BJ (cell line): Measurements from ENCODE around the gene IGDCC3. TPM values are rescaled to one million over a fixed set of nuclear protein-coding genes. Genes with fewer than 3 reads are reported as not detected.

Experiments
- CTCF ChIA-PET: fragments of 350-600 bp; formaldehyde crosslinking; extraction: SDS; loops from one replicate; lab custom pipeline; 2021; ENCODE audit warnings: antibody characterized with exemption, inconsistent platforms; lab: Yijun Ruan, JAX
- POLR2A ChIA-PET: fragments of 300-600 bp; sonication (Branson Sonifier 250); formaldehyde crosslinking; extraction: SDS; loops from one replicate; lab custom pipeline; 2021; ENCODE audit warnings: antibody characterized with exemption; lab: Charles Lee
- DNase-seq: peaks from one replicate; pipeline ENCODE4 v3.0.0-alpha.2; 2011; ENCODE audit warnings: low read depth
- H3K27me3 ChIP-seq: 2 replicates; pipeline ENCODE4 v1.6.0; 2011; ENCODE audit warnings: low read length; ENCODE audit not compliant: control insufficient read depth, insufficient read depth
- H3K36me3 ChIP-seq: 2 replicates; pipeline ENCODE4 v1.5.1; 2011; ENCODE audit warnings: low read length; ENCODE audit not compliant: control insufficient read depth, insufficient read depth
- H3K4me3 ChIP-seq: 2 replicates; pipeline ENCODE4 v1.5.1; 2011; ENCODE audit warnings: low read depth, mild to moderate bottlenecking, control low read depth, low read length
- polyA plus RNA-seq: library from polyadenylated mRNA; depleted of rRNA; stranded (reverse); fragments of >200 nt; gene quantifications from 2 replicates; pipeline ENCODE4 v1.2.3, GENCODE V29; 2011
- TF ChIP-seq, protein P1 (sequence below): IDR thresholded peaks from 2 replicates; pipeline ENCODE4 v1.5.1; 2011; ENCODE audit warnings: low read depth, mild to moderate bottlenecking, control low read depth, inconsistent platforms, low read length, moderate library complexity; ENCODE audit not compliant: insufficient read depth

Gene IGDCC3
- polyA plus RNA-seq, 1 experiment: not detected

DNA sequence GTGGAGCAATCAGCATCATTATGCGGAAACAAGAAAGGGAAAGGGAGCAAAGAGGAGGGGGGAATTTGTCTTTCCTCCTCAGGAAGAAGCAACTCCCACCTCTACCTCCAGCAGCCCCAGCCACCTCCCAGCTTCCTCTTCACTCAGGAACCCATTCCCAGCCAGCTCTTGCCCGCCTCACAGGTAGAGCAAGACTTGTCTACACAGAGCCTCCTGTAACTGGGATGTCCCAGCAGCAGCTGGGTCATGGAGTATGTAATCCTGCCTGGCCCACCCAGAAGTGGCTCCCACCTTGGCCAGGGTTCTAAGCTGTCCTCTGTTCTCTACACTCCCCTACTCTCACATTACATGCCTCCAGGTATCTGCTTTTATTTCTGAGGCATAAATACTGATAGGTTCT is 14.0 kb downstream of the IGDCC3 start:
- POLR2A ChIA-PET: no interaction called here
- TF ChIP-seq, protein P1, sequence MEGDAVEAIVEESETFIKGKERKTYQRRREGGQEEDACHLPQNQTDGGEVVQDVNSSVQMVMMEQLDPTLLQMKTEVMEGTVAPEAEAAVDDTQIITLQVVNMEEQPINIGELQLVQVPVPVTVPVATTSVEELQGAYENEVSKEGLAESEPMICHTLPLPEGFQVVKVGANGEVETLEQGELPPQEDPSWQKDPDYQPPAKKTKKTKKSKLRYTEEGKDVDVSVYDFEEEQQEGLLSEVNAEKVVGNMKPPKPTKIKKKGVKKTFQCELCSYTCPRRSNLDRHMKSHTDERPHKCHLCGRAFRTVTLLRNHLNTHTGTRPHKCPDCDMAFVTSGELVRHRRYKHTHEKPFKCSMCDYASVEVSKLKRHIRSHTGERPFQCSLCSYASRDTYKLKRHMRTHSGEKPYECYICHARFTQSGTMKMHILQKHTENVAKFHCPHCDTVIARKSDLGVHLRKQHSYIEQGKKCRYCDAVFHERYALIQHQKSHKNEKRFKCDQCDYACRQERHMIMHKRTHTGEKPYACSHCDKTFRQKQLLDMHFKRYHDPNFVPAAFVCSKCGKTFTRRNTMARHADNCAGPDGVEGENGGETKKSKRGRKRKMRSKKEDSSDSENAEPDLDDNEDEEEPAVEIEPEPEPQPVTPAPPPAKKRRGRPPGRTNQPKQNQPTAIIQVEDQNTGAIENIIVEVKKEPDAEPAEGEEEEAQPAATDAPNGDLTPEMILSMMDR: no peak
- DNase-seq: no peak
- H3K4me3 ChIP-seq: no peak overlapping the region
- peaks cover 10% of the 10 kb centered on the region for H3K27me3 ChIP-seq
- no peaks in the 10 kb centered on the region for H3K36me3 ChIP-seq
- CTCF ChIA-PET: no interaction called here

DNA sequence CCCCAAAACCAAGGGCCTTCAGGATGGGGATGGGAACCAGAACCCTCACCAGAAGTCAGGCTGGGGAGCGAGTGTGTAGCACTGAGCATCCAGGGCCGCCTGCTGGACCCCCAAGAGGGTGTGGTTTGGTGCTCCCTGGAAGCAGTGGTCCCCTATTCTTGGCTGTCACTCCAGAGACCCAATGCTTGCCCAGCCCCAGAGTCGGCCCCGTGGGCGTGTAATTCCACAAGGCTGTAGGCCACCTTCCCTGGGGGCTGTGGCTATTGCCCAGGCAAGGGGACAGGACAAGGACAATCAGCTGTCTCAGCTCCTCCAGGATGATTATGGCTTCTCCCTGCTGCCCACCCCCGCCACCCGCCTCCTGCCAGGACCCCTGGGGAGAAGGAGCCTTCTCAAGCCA is 14.5 kb downstream of the IGDCC3 start:
- Histone ChIP-seq H3K36me3 (no peaks in the 10 kb centered on the region), H3K27me3 (peaks cover 10% of the 10 kb centered on the region), H3K4me3 (no peak overlapping the region)
- ChIA-PET POLR2A (no interaction called here), CTCF (no interaction called here)
- TF ChIP-seq, protein P1: no peak
- DNase-seq: no peak

DNA sequence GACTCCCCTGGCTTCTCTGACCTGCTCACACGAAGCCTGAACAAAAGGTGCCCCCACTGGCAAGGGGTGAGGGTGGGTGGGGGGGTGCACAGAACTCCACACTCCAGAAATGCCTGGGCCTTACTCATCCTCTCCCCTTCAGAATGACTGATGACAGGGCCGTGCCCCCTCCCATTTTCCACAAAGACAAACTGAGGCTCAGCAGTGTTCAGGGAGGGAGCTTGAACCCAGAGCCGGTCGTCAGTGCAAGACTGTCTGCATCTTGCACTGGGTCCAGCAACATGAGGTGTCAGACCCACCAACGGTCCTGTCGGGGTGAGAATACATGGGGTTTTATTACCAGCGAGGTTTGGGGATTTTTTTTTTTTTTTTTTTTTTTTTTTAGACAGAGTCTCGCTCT is 15.3 kb downstream of the IGDCC3 start:
- H3K27me3 ChIP-seq: peaks cover 12% of the 10 kb centered on the region
- H3K4me3 ChIP-seq: no peak overlapping the region
- TF ChIP-seq, protein P1: no peak
- H3K36me3 ChIP-seq: no peaks in the 10 kb centered on the region
- CTCF ChIA-PET: interaction anchor here (1.0 kb wide), 1 partner anchor 16 kb away, joined by 3 read pairs; no protein-coding TSS in a partner anchor
- no peak for DNase-seq
- POLR2A ChIA-PET: no interaction called here

DNA sequence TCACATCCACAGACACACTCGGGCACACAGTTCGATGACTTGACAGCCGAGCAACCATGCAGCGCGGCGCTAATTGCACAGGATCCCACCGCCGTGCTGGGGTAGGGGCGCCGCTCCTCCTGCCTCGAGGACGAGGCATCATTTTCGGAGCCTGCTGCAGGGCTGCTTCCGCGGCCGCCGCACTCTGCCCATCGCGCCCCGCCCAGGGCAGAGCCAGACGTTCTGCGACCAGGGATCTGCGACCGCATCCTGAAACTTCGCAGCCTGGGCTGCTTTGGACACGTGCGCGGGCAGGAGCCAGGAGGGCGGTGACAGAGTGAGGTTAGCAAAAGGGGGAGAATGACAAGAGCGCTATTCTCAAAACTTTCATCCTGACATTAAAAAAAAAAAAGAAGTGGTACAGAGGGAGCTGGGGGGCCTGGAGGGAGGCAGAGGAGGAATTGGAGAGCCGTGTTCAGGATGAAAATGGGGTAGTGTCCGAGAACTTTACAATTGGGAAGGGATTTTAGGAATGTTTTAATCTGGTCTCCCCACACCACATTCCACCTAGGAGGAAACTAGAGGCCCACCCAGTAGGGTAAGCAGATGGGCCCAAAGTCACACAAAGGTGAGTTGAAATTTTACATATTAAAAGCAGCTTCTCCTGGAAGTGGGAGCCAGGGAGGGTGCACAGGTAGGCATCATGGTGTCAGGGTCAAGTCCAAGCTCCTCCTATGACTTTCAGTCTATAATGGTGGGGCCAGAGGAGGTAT is 15.9 kb downstream of the IGDCC3 start:
- Histone ChIP-seq H3K36me3 (no peaks in the 10 kb centered on the region), H3K27me3 (peaks cover 14% of the 10 kb centered on the region), H3K4me3 (no peak overlapping the region)
- DNase-seq: no peak
- ChIA-PET POLR2A (no interaction called here), CTCF (interaction anchor here (1.0 kb wide), 1 partner anchor 17 kb away, joined by 3 read pairs; no protein-coding TSS in a partner anchor)
- TF ChIP-seq, protein P1: no peak

DNA sequence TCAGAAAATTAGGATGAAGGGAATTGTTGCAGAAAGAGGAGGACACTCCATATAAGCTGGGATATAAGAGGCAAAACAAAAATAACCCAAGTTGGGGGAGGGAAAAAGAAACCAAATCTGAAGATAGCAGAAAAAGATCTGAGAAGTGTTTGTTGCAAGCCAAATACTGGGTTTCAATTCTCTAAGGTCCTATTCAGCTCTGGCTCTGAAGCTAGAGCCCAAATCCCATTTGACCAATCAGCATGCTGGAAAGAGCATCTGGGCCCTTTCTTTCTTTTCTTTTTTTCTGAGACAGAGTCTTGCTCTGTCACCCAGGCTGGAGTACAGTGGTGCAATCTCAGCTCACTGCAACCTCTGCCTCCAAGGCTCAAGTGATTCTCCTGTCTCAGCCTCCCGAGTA is 17.3 kb downstream of the IGDCC3 start:
- no peaks in the 10 kb centered on the region for H3K36me3 ChIP-seq
- DNase-seq: no peak
- TF ChIP-seq, protein P1: no peak
- no peak overlapping the region for H3K4me3 ChIP-seq
- H3K27me3 ChIP-seq: peaks cover 22% of the 10 kb centered on the region
- CTCF ChIA-PET: interaction anchor here (0.8 to 1.2 kb wide), 3 partner anchors 16 to 271 kb away, joined by 3 read pairs; no protein-coding TSS in a partner anchor
- POLR2A ChIA-PET: interaction anchor here (0.6 kb wide), 1 partner anchor 9 kb away, joined by 3 read pairs; no protein-coding TSS in a partner anchor
